GM12878 (cell line): ENCODE results near the gene OVCA2. TPM values are rescaled to one million over a fixed set of nuclear protein-coding genes. Genes with fewer than 3 reads are reported as not detected.
A peak's percentile ranks its signal among the peaks of the same experiment; 100 is the strongest.

Experiments
- CBFB ChIP-seq: IDR thresholded peaks from 2 replicates; pipeline ENCODE4 v1.6.1; 2016; ENCODE audit warnings: antibody characterized with exemption, low read depth
- ELK1 ChIP-seq: IDR thresholded peaks from 2 replicates; pipeline ENCODE4 v1.6.1; 2012; ENCODE audit warnings: low read depth, low read length, improper control_type of control experiment
- FOXM1 ChIP-seq: IDR thresholded peaks from 2 replicates; pipeline ENCODE4 v1.6.1; 2012; ENCODE audit warnings: low read depth, mild to moderate bottlenecking, inconsistent platforms, low read length, moderate library complexity
- GABPA ChIP-seq: IDR thresholded peaks from 2 replicates; pipeline ENCODE4 v1.6.1; 2014; ENCODE audit warnings: antibody characterized with exemption, low read depth, mild to moderate bottlenecking, inconsistent platforms
- HDAC2 ChIP-seq: fragments of 200-600 bp; sonication (generic); IDR thresholded peaks from 2 replicates; pipeline ENCODE4 v1.6.1; 2017
- HDAC6 ChIP-seq: fragments of 200-600 bp; sonication (generic); IDR thresholded peaks from one replicate; pipeline ENCODE4 v1.8.0; 2017; ENCODE audit warnings: antibody characterized with exemption; ENCODE audit not compliant: unreplicated experiment
- HDGF ChIP-seq: fragments of 450-650 bp; IDR thresholded peaks from 2 replicates; pipeline ENCODE4 v1.6.1; 2016; ENCODE audit warnings: antibody characterized with exemption
- PRDM15 ChIP-seq: fragments of 450-650 bp; formaldehyde crosslinking; IDR thresholded peaks from 2 replicates; pipeline ENCODE4 v1.4.0; 2020; ENCODE audit warnings: mild to moderate bottlenecking, moderate library complexity
- REST ChIP-seq: IDR thresholded peaks from 2 replicates; pipeline ENCODE4 v1.6.1; 2012; ENCODE audit warnings: mild to moderate bottlenecking, low read depth, low read length
- SIN3A ChIP-seq: IDR thresholded peaks from 2 replicates; pipeline ENCODE4 v1.6.1; 2012; ENCODE audit warnings: low read depth, low read length, improper control_type of control experiment
- SKIL ChIP-seq: fragments of 450-650 bp; IDR thresholded peaks from 2 replicates; pipeline ENCODE4 v1.6.1; 2017; ENCODE audit warnings: mild to moderate bottlenecking, low read depth, inconsistent platforms; ENCODE audit not compliant: poor library complexity, severe bottlenecking
- SMAD1 ChIP-seq: fragments of 450-650 bp; IDR thresholded peaks from 2 replicates; pipeline ENCODE4 v1.6.1; 2018; ENCODE audit warnings: mild to moderate bottlenecking, low read depth; ENCODE audit not compliant: partially characterized antibody
- TCF7 ChIP-seq: IDR thresholded peaks from 2 replicates; pipeline ENCODE4 v1.6.1; 2014; ENCODE audit warnings: antibody characterized with exemption, borderline replicate concordance
- ZBTB4 ChIP-seq: fragments of 450-650 bp; formaldehyde crosslinking; IDR thresholded peaks from 2 replicates; pipeline ENCODE4 v1.4.0; 2022; ENCODE audit warnings: mild to moderate bottlenecking, moderate library complexity
- polyA plus RNA-seq, 11 experiments: library from polyadenylated mRNA; depleted of rRNA in 4 of 11; unstranded in 6 of 11; stranded (reverse) in 5 of 11; fragments of >200 nt; fragmentation: Nextera tagmentation in 4 of 11; fragmentation: Illumina TruSeq in 1 of 11; extraction: Ambion mirVana in 4 of 11; extraction: Trizol in 1 of 11; gene quantifications; 1 replicate in 1 of 11; 2 replicates in 10 of 11; pipeline versions ENCODE4 v1.2.1 to v1.2.3, GENCODE V29; 2011 to 2016; ENCODE audit warnings: inconsistent platforms in 2 of 11, missing spikeins in 2 of 11, low read depth in 1 of 11
- total RNA-seq, 4 experiments: library from RNA; depleted of rRNA in 3 of 4; stranded (reverse); fragments of >200 nt in 3 of 4; fragmentation: Illumina TruSeq in 1 of 4; extraction: Trizol in 1 of 4; gene quantifications; 2 replicates each; pipeline versions ENCODE4 v1.2.1 to v1.2.3, GENCODE V29; 2013 to 2021

The OVCA2 gene
- total and polyA plus RNA-seq, 10 of the 15 experiments (the other 5 are each of a cell fraction or from before 2014, with no cell fraction given): 6.1 to 75.3 (median 40.7) TPM

GRCh38 chr17:2041561-2042389, at the start of gene OVCA2 (continued):
- no peak for TF ChIP-seq PRDM15 (CRISPR knock-in tag)
- TF ChIP-seq SMAD1: no peak
- TF ChIP-seq ELK1: peak; percentile 92
- TF ChIP-seq REST: no peak
- peak; percentile 70 for TF ChIP-seq HDGF
- no peak for TF ChIP-seq HDAC2
- no peak for TF ChIP-seq TCF7
- no peak for TF ChIP-seq HDAC6
- TF ChIP-seq ZBTB4 (CRISPR knock-in tag): no peak
- 0 out of 2 replicates have a peak, but pooled peaks have one; percentile 36 for TF ChIP-seq CBFB
- peak; percentile 61; the same call in 1 of the 2 replicates for TF ChIP-seq SIN3A
- no peak for TF ChIP-seq SKIL
- peak; percentile 97 for TF ChIP-seq GABPA
- no peak for TF ChIP-seq FOXM1
